Ascending aorta (tissue), 2 donors: ENCODE data around the gene TSHZ1. TPM values are rescaled to one million over a fixed set of nuclear protein-coding genes. Genes with fewer than 3 reads are reported as not detected.

Experiments
- DNase-seq, 2 donors: peaks; one replicate each; pipeline ENCODE4 v3.0.0-alpha.2; 2019; ENCODE audit warnings: low spot score in 2 of 2
- H3K27ac ChIP-seq, 2 donors: fragments of 200-600 bp; sonication (generic); one replicate each; pipeline ENCODE4 v1.5.1; 2016 to 2017; ENCODE audit warnings: mild to moderate bottlenecking in 1 of 2
- H3K27me3 ChIP-seq: fragments of 200-600 bp; sonication (generic); one replicate; pipeline ENCODE4 v1.5.1; 2017
- H3K36me3 ChIP-seq, 2 donors: fragments of 200-600 bp; sonication (generic); one replicate each; pipeline ENCODE4 v1.5.1; 2016
- H3K4me1 ChIP-seq, 2 donors: fragments of 200-600 bp; sonication (generic); one replicate each; pipeline ENCODE4 v1.5.1; 2016 to 2017; ENCODE audit warnings: mild to moderate bottlenecking in 1 of 2
- H3K4me3 ChIP-seq, 2 donors: fragments of 200-600 bp; sonication (generic); one replicate each; pipeline ENCODE4 v1.5.1; 2016 to 2017; ENCODE audit warnings: mild to moderate bottlenecking in 1 of 2
- H3K9me3 ChIP-seq, 2 donors: fragments of 200-600 bp; sonication (generic); one replicate each; pipeline ENCODE4 v1.5.1; 2016
- CTCF ChIP-seq, 3 experiments: fragments of 200-600 bp in 2 of 3; fragments of 450-650 bp in 1 of 3; sonication (generic) in 2 of 3; IDR thresholded peaks; one replicate each; pipeline ENCODE4 v1.5.1; 2016 to 2019; ENCODE audit warnings: antibody characterized with exemption in 3 of 3, mild to moderate bottlenecking in 1 of 3, moderate library complexity in 1 of 3
- intact Hi-C: fragments of 100-400 bp; cut with DNase I; formaldehyde crosslinking; loops from one replicate; pipeline ENCODE4 v1.15.1; 2023
- total RNA-seq: library from RNA; depleted of rRNA; stranded (reverse); fragments of >200 nt; gene quantifications from one replicate; pipeline ENCODE4 v1.1.0, GENCODE V29; 2016

Gene TSHZ1
- total RNA-seq, 1 donor from 2014 or later, result 13.3 TPM

GRCh38 chr18:75247611-75248421, 37.2 kb downstream of the TSHZ1 start:
- DNase-seq, result no peak
- Histone ChIP-seq H3K27me3 (no peaks in the 10 kb centered on the region), H3K27ac (peak overlapping the region; percentile 54 to 76), H3K9me3 (no peaks in the 10 kb centered on the region), H3K4me3 (peak overlapping the region; percentile 57 to 62), H3K4me1 (peaks cover 0 to 10% of the 10 kb centered on the region in 2 donors), H3K36me3 (no peaks in the 10 kb centered on the region)
- TF ChIP-seq CTCF (IDR thresholded peaks at IDR 0.05), result no peak
- intact Hi-C loops, result loop anchor here (2.0 kb wide), 1 partner anchor 39 kb away; the partner anchor contains the start of gene PTGR3

- Histone ChIP-seq H3K27ac (peak overlapping the region; percentile 54 to 76), H3K36me3 (no peaks in the 10 kb centered on the region), H3K4me1 (peaks cover 0 to 12% of the 10 kb centered on the region in 2 donors), H3K9me3 (no peaks in the 10 kb centered on the region), H3K27me3 (no peaks in the 10 kb centered on the region), H3K4me3 (peak overlapping the region; percentile 57 to 62)
- TF ChIP-seq CTCF (IDR thresholded peaks at IDR 0.05), result no peak
- intact Hi-C loops, result no loop called here
- DNase-seq, result no peak
Measured at GRCh38 chr18:75248426-75249174, 38.0 kb downstream of the TSHZ1 start.

- no peaks in the 10 kb centered on the region for H3K9me3 ChIP-seq
- intact Hi-C loops, result no loop called here
- H3K27ac ChIP-seq, result peak overlapping the region; percentile 29 to 76
- H3K4me1 ChIP-seq, result peaks cover 0 to 15% of the 10 kb centered on the region in 2 donors
- no peaks in the 10 kb centered on the region for H3K36me3 ChIP-seq
- TF ChIP-seq CTCF (IDR thresholded peaks at IDR 0.05), result no peak
- H3K4me3 ChIP-seq, result no peak overlapping the region
- DNase-seq, result no peak
- H3K27me3 ChIP-seq, result no peaks in the 10 kb centered on the region
Measured at GRCh38 chr18:75249175-75249518, 38.5 kb downstream of the TSHZ1 start.

GRCh38 chr18:75249672-75250470, 39.3 kb downstream of the TSHZ1 start:
- DNase-seq, result no peak
- H3K36me3 ChIP-seq, result no peaks in the 10 kb centered on the region
- intact Hi-C loops, result no loop called here
- H3K9me3 ChIP-seq, result no peaks in the 10 kb centered on the region
- no peak overlapping the region for H3K4me3 ChIP-seq
- no peak for TF ChIP-seq CTCF (IDR thresholded peaks at IDR 0.05)
- H3K27me3 ChIP-seq, result no peaks in the 10 kb centered on the region
- H3K27ac ChIP-seq, result no peak overlapping the region
- peaks cover 0 to 15% of the 10 kb centered on the region in 2 donors for H3K4me1 ChIP-seq

- intact Hi-C loops, result no loop called here
- Histone ChIP-seq H3K4me1 (peaks cover 0 to 15% of the 10 kb centered on the region in 2 donors), H3K27ac (no peak overlapping the region), H3K4me3 (no peak overlapping the region), H3K27me3 (no peaks in the 10 kb centered on the region), H3K36me3 (no peaks in the 10 kb centered on the region), H3K9me3 (no peaks in the 10 kb centered on the region)
- no peak for DNase-seq
- TF ChIP-seq CTCF (IDR thresholded peaks at IDR 0.05), result no peak
Measured at GRCh38 chr18:75250471-75250821, 39.8 kb downstream of the TSHZ1 start.
